K562 (cell line): ENCODE data around the gene IFT81. TPM values are rescaled to one million over a fixed set of nuclear protein-coding genes. Genes with fewer than 3 reads are reported as not detected.

Source experiments
- CSDE1 ChIP-seq, 2 experiments: fragments of 450-650 bp; IDR thresholded peaks; 2 replicates each; pipeline ENCODE4 v1.6.1; 2016; ENCODE audit warnings: mild to moderate bottlenecking in 1 of 2
- GATAD2B ChIP-seq: fragments of 450-650 bp; IDR thresholded peaks from 2 replicates; pipeline ENCODE4 v1.6.1; 2017; ENCODE audit warnings: mild to moderate bottlenecking, borderline replicate concordance
- KDM1A ChIP-seq, 2 experiments: fragments of 450-650 bp; IDR thresholded peaks; 2 replicates each; pipeline ENCODE4 v1.6.1; 2016; ENCODE audit warnings: mild to moderate bottlenecking in 2 of 2
- NFIC ChIP-seq: fragments of 450-650 bp; IDR thresholded peaks from 2 replicates; pipeline ENCODE4 v1.6.1; 2017; ENCODE audit warnings: mild to moderate bottlenecking, inconsistent platforms
- TCF7 ChIP-seq: sonication (generic); IDR thresholded peaks from 2 replicates; pipeline ENCODE4 v1.6.1; 2016; ENCODE audit warnings: antibody characterized with exemption, borderline replicate concordance
- ZBED1 ChIP-seq: IDR thresholded peaks from 2 replicates; pipeline ENCODE4 v1.6.1; 2014
- ZC3H11A ChIP-seq: IDR thresholded peaks from 2 replicates; pipeline ENCODE4 v1.6.1; 2012; ENCODE audit warnings: low read depth, low read length, improper control_type of control experiment
- ZNF133 ChIP-seq: fragments of 250-450 bp; sonication (Bioruptor Pico); IDR thresholded peaks from 2 replicates; pipeline ENCODE4 v1.4.0; 2020; ENCODE audit warnings: mild to moderate bottlenecking
- ZNF239 ChIP-seq: fragments of 250-450 bp; sonication (Bioruptor Pico); IDR thresholded peaks from 2 replicates; pipeline ENCODE4 v1.4.0; 2020; ENCODE audit warnings: mild to moderate bottlenecking
- ZNF282 ChIP-seq: sonication (generic); formaldehyde crosslinking; IDR thresholded peaks from 2 replicates; pipeline ENCODE4 v1.8.1; 2023; ENCODE audit warnings: missing genetic modification reagents
- ZNF3 ChIP-seq: fragments of 250-450 bp; sonication (Bioruptor Pico); IDR thresholded peaks from 2 replicates; pipeline ENCODE4 v1.5.0; 2021; ENCODE audit warnings: mild to moderate bottlenecking, moderate library complexity
- ZNF384 ChIP-seq: IDR thresholded peaks from 2 replicates; pipeline ENCODE4 v1.6.1; 2012; ENCODE audit warnings: low read depth, low read length, improper control_type of control experiment
- ZNF699 ChIP-seq: fragments of 250-450 bp; sonication (Bioruptor Pico); IDR thresholded peaks from 2 replicates; pipeline ENCODE4 v1.8.0; 2021; ENCODE audit warnings: mild to moderate bottlenecking, moderate library complexity; ENCODE audit not compliant: insufficient replicate concordance
- ZNF764 ChIP-seq: fragments of 250-450 bp; sonication (Bioruptor Pico); IDR thresholded peaks from 2 replicates; pipeline ENCODE4 v1.4.0; 2020; ENCODE audit warnings: low read depth, mild to moderate bottlenecking, moderate library complexity
- polyA plus RNA-seq, 8 experiments: library from polyadenylated mRNA; depleted of rRNA in 4 of 8; stranded (reverse) in 5 of 8; unstranded in 3 of 8; fragments of >200 nt; fragmentation: Nextera tagmentation in 2 of 8; fragmentation: Illumina TruSeq in 1 of 8; extraction: Ambion mirVana in 2 of 8; extraction: Trizol in 1 of 8; gene quantifications; 2 replicates each; pipeline versions ENCODE4 v1.2.1 to v1.2.3, GENCODE V29; 2011 to 2014; ENCODE audit warnings: inconsistent platforms in 1 of 8, missing spikeins in 1 of 8
- total RNA-seq, 7 experiments: library from RNA; depleted of rRNA in 6 of 7; stranded (reverse); fragments of >200 nt in 6 of 7; fragmentation: Illumina TruSeq in 2 of 7; extraction: Trizol in 2 of 7; gene quantifications; 2 replicates each; pipeline versions ENCODE4 v1.2.1 to v1.2.3, GENCODE V29; 2011 to 2021; ENCODE audit warnings: low replicate concordance in 1 of 7
- TF ChIP-seq, protein P1 (sequence below), 2 experiments: fragments of 250-450 bp in 1 of 2; fragments of 450-650 bp in 1 of 2; sonication (Bioruptor Pico) in 1 of 2; IDR thresholded peaks; 2 replicates each; pipeline versions ENCODE4 v1.6.1 to v1.8.0; 2016 to 2021; ENCODE audit warnings: mild to moderate bottlenecking in 2 of 2, moderate library complexity in 2 of 2, missing compliant biosample characterization in 1 of 2, missing genetic modification characterization in 1 of 2
- TF ChIP-seq, protein P2 (sequence below): IDR thresholded peaks from 2 replicates; pipeline ENCODE4 v1.6.1; 2012; ENCODE audit warnings: low read depth, low read length, improper control_type of control experiment, borderline replicate concordance
- TF ChIP-seq, protein P3 (sequence below): IDR thresholded peaks from 2 replicates; pipeline ENCODE4 v1.6.1; 2016; ENCODE audit warnings: missing genetic modification characterization, missing compliant biosample characterization
- TF ChIP-seq, protein P4 (sequence below): sonication (generic); formaldehyde crosslinking; IDR thresholded peaks from 2 replicates; pipeline ENCODE4 v1.8.0; 2022; ENCODE audit warnings: missing genetic modification reagents, mild to moderate bottlenecking, moderate library complexity, borderline replicate concordance
- TF ChIP-seq, protein P5 (sequence below): fragments of 450-650 bp; formaldehyde crosslinking; IDR thresholded peaks from 2 replicates; pipeline ENCODE4 v1.4.0; 2020; ENCODE audit warnings: mild to moderate bottlenecking, mixed read lengths

Gene IFT81
- total and polyA plus RNA-seq, 9 of the 15 experiments (the other 6 are each of a cell fraction or from before 2014, with no cell fraction given): 2.8 to 11.9 (median 7.9) TPM

DNA sequence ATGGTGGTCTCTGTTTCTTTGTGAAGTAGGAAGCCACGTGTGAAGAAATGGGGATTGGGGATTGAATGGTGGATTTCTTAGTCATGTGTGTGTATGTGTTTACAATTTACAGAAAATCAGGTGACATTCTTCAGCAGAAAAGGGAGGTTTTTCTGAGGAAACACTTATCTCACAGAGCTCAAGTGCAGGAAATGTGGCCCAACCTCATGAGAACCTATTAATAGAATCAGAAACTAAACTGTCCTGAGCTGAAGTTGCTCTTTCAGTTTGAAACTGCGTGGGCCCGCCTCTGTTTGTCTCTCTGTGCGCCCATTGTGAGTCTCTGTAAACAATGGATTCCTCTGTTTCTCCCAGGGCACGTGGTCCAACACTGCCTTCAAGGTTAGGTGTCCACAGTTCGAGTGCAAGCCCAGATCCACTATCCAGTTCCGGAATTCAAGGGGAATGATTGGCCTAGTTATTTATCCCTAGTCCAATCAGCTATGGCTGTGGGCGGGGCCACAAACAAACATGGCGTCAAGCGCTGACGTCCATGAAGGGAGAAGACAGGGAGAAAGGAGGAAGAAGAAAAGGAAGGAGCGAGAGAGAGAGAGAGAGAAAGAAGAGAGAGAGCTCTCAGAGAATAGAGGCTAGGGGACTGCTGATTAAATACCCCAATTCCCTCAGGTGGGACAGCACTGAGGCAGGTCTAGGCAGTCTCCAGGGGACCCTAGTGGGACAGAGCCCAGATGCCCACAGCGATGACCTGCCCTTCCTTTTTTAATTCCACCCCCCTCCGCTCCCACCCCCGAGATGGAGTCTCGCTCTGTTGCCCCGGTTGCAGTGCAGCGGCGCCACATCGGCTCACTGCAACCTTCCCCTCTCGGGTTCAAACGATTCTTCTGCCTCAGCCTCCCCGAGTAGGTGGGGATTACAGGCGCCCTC is 44.4 kb upstream of the IFT81 start (continued):
- TF ChIP-seq, protein P1, sequence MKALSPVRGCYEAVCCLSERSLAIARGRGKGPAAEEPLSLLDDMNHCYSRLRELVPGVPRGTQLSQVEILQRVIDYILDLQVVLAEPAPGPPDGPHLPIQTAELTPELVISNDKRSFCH (CRISPR knock-in tag; IDR thresholded peaks at IDR 0.05): no peak
- TF ChIP-seq, protein P1 (tag; IDR thresholded peaks at IDR 0.05): peak; percentile 87; the same call in 1 of the 2 replicates
- no peak for TF ChIP-seq CSDE1 (IDR thresholded peaks at IDR 0.05)
- TF ChIP-seq ZNF699 (CRISPR knock-in tag): no peak
- TF ChIP-seq ZC3H11A: 0 out of 2 replicates have a peak, but pooled peaks have one; percentile 4
- TF ChIP-seq, protein P2, sequence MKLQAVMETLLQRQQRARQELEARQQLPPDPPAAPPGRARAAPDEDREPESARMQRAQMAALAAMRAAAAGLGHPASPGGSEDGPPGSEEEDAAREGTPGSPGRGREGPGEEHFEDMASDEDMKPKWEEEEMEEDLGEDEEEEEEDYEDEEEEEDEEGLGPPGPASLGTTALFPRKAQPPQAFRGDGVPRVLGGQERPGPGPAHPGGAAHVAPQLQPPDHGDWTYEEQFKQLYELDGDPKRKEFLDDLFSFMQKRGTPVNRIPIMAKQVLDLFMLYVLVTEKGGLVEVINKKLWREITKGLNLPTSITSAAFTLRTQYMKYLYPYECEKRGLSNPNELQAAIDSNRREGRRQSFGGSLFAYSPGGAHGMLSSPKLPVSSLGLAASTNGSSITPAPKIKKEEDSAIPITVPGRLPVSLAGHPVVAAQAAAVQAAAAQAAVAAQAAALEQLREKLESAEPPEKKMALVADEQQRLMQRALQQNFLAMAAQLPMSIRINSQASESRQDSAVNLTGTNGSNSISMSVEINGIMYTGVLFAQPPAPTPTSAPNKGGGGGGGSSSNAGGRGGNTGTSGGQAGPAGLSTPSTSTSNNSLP: peak; percentile 65; the same call in 1 of the 2 replicates
- peak; percentile 68 to 74; a peak in 3 of 4 replicates for TF ChIP-seq KDM1A (IDR thresholded peaks at IDR 0.05)
- TF ChIP-seq, protein P3, sequence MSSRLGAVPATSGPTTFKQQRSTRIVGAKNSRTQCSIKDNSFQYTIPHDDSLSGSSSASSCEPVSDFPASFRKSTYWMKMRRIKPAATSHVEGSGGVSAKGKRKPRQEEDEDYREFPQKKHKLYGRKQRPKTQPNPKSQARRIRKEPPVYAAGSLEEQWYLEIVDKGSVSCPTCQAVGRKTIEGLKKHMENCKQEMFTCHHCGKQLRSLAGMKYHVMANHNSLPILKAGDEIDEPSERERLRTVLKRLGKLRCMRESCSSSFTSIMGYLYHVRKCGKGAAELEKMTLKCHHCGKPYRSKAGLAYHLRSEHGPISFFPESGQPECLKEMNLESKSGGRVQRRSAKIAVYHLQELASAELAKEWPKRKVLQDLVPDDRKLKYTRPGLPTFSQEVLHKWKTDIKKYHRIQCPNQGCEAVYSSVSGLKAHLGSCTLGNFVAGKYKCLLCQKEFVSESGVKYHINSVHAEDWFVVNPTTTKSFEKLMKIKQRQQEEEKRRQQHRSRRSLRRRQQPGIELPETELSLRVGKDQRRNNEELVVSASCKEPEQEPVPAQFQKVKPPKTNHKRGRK (tag): no peak
- TF ChIP-seq ZBED1: no peak
- TF ChIP-seq, protein P4, sequence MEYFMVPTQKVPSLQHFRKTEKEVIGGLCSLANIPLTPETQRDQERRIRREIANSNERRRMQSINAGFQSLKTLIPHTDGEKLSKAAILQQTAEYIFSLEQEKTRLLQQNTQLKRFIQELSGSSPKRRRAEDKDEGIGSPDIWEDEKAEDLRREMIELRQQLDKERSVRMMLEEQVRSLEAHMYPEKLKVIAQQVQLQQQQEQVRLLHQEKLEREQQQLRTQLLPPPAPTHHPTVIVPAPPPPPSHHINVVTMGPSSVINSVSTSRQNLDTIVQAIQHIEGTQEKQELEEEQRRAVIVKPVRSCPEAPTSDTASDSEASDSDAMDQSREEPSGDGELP: peak; percentile 78
- no peak for TF ChIP-seq ZNF3 (CRISPR knock-in tag)
- TF ChIP-seq, protein P5, sequence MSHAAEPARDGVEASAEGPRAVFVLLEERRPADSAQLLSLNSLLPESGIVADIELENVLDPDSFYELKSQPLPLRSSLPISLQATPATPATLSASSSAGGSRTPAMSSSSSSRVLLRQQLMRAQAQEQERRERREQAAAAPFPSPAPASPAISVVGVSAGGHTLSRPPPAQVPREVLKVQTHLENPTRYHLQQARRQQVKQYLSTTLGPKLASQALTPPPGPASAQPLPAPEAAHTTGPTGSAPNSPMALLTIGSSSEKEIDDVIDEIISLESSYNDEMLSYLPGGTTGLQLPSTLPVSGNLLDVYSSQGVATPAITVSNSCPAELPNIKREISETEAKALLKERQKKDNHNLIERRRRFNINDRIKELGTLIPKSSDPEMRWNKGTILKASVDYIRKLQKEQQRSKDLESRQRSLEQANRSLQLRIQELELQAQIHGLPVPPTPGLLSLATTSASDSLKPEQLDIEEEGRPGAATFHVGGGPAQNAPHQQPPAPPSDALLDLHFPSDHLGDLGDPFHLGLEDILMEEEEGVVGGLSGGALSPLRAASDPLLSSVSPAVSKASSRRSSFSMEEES: no peak
- TF ChIP-seq ZNF282: no peak
- no peak for TF ChIP-seq TCF7
- peak; percentile 61 for TF ChIP-seq ZNF239 (CRISPR knock-in tag)
- no peak for TF ChIP-seq ZNF133 (CRISPR knock-in tag)
- no peak for TF ChIP-seq GATAD2B
- no peak for TF ChIP-seq ZNF764 (CRISPR knock-in tag)
- TF ChIP-seq ZNF384: no peak
- TF ChIP-seq NFIC: no peak
